HL-60/S4 (cell line): ENCODE data around the gene RHOF.

Experiments used
- in situ Hi-C: fragments of 300-500 bp; cut with MboI; formaldehyde crosslinking; loops from 2 replicates; pipeline ENCODE4 v1.14.3; 2022; ENCODE audit warnings: low sequenced_read_pairs

RHOF gene, protein sequence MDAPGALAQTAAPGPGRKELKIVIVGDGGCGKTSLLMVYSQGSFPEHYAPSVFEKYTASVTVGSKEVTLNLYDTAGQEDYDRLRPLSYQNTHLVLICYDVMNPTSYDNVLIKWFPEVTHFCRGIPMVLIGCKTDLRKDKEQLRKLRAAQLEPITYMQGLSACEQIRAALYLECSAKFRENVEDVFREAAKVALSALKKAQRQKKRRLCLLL

DNA sequence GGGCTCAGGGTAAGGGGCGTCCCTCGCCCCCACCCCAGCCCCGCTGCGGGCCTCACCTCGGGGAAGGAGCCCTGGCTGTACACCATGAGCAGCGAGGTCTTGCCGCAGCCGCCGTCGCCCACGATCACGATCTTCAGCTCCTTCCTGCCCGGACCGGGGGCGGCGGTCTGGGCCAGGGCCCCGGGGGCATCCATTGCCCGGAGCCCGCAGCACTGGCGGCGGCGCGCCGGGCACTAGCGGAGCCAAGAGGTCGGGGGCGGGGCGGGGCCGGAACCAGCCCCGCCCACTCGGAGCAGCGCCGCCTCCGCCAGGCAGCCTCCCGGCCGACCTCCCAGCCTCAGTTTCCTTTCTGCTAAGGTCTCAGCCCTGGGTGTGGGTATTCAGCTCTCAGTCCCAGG, at the start of gene RHOF:
Gene RHOF, minus strand, starts transcription at position 249 of the 398 bp plus-strand sequence. Its CDS starts 55 bp downstream, at position 194.
- in situ Hi-C loops = loop anchor here (5.0 kb wide), 2 partner anchors 94 to 101 kb away; partner anchors contain the start of gene PSMD9

DNA sequence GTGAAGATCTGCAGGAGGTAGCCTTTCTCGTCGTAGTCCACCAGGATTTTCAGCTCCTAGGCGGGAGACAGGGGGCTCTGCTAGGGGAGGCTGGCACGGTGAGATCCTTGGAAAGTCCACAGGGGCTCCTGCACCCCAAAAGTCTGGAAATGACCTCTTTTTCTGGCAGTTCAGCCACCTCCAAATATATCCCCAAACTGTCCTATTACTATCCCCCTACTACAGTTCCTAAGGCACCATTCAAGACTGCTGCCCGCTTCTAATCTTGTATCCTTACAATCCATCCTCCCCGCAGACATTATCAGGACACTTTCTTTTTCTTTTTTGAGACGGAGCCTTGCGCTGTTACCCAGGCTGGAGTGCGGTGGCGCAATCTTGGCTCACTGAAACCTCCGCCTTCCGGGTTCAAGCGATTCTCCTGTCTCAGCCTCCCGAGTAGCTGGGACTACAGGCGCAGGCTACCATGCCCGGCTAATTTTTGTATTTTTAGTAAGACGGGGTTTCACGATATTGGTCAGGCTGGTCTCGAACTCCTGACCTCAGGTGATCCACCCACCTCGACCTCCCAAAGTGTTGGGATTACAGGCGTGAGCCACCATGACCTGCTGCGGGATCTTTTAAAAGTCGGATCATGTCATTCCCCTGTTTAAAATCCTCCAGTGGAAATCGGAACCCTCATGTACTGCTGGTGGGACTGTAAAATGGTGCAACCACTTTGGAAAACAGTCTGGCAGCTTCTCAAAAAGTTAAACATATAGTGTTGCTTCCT, 46.7 kb upstream of the RHOF start:
- in situ Hi-C loops = no loop called here

- in situ Hi-C loops = no loop called here
Observed at GRCh38 chr12:121839106-121839992, 45.9 kb upstream of the RHOF start.

DNA sequence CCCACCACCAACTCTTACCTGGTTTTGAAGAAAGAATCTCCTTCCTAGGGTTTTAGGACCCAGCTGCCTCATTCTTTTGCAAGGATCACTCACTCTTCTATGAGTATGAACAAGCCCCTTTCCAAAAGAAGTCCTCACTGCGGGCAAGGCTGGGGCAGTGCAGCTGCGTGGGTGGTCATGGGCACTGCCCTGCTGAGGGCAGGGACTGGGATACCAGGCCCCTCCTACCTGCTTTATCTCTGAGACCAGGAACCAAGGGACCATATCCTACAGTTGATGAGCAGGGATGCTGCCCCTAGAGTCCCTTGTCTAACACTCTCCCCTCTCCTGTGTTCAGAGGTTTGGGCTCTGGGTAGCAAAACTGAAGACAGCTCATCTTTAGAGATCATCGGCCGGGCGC, 44.6 kb upstream of the RHOF start:
- in situ Hi-C loops = no loop called here

GRCh38 chr12:121837680-121838079, 44.2 kb upstream of the RHOF start:
- in situ Hi-C loops = no loop called here

DNA sequence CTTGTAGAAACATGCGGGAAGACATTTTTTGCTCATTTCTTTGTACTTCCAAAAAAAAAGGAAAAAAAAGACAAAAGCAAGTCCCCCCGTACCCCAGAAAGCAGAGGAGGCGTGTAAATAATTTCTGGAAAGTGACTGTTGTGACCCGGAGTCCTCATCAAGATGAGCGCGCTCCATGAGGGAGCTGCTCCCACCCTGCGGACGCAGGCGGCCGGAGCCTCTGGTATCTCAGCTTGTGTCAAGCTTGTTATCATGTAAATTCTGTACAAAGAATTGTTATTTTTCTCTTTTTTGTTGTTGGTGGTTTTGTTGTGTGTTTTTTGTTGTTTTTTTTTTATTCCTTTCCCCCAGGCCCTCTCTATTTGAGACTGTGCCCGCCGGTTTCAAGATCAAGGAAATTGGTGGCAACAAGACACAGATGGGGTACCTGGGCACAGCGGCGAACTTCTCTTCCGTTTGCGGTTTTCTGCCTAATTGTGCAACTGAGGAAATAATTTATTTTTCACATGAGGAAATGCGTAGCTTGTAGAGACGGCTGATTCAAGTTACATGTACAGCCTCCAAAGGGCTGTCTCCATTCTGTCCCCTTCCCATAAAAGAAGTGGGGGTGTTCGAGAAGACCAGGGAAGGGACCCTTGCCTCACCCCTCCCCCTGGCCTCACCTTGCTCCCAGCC, 38.2 kb upstream of the RHOF start:
- in situ Hi-C loops = no loop called here

GRCh38 chr12:121830588-121831265, 37.2 kb upstream of the RHOF start:
- in situ Hi-C loops = no loop called here

- in situ Hi-C loops = no loop called here
Observed at GRCh38 chr12:121830134-121830533, 36.6 kb upstream of the RHOF start.

- in situ Hi-C loops = no loop called here
Observed at GRCh38 chr12:121829250-121829918, 35.9 kb upstream of the RHOF start.

- in situ Hi-C loops = no loop called here
Observed at GRCh38 chr12:121828826-121829225, 35.3 kb upstream of the RHOF start.

- in situ Hi-C loops = no loop called here
Observed at GRCh38 chr12:121828306-121828705, 34.8 kb upstream of the RHOF start.

GRCh38 chr12:121827351-121828099, 34.0 kb upstream of the RHOF start:
- in situ Hi-C loops = no loop called here

DNA sequence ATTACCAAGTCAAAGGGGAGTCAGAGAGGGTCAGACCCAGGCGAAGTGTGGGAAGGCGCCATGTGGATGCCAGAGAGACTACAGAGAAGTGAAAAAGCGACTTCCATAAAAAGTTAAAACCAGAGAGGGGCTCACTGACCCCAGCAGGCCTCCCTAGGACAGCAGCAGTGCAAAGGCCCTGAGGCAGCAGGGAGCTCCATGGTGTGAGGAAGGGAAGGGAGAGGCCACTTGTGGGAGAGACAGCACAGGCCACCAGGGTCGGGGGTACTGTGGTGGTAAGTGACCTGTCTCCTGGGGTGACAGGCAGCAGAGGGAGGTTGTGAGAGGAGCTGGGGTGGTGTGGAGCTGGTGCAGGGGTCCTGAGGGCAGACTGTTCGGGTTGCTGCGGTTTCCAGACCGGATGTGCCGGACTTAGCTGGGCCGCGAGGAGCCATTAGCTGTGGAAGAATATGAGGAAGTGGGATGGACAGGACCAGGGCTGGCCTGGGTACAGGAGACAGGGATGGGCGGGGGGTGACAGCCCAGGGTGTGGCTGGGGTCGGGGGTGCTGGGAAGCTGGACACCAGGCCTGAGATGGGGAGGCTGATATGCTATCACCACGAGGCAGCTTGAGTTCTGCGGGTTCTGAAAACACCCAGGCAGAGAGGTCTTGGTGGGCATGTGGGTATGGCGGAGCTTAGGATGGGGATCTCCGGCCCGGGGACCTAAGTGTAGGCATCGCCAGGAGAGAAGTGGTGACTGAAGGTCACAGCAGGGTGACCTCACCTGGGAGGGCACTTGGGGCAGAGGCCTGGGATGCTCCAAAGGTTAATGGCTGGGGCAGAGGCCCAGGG, 33.0 kb upstream of the RHOF start:
- in situ Hi-C loops = no loop called here

- in situ Hi-C loops = no loop called here
Observed at GRCh38 chr12:121825041-121825523, 31.6 kb upstream of the RHOF start.

- in situ Hi-C loops = no loop called here
Observed at GRCh38 chr12:121823727-121824115, 30.2 kb upstream of the RHOF start.

GRCh38 chr12:121823101-121823726, 29.7 kb upstream of the RHOF start:
- in situ Hi-C loops = no loop called here

- in situ Hi-C loops = no loop called here
Observed at GRCh38 chr12:121822393-121823100, 29.1 kb upstream of the RHOF start.
